Measurements from ENCODE around the gene FOSL2.

Gene FOSL2

DNA sequence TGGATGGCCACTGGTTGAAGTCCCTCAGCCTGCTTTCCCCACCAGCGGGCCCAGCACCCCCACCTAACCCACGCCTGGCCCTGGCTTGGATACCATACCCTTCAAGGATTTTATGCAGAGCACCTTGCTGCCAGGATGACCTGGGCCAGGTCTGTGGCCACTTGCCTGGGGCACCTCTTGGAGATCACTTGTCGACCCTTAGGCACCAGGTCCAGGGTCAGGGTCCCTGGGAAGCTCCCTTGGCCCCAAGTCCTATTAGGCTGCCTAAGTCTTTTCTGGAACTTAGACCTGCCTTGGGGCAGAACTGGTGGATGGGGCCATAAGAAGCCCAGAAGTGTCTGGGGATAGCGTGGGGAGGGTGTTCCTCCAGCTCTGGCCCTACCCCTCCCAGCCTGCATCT lies 39.1 kb downstream of the FOSL2 start:
- no peak for DNase-seq (ENCODE audit: low read depth in 2 of 2)

DNA sequence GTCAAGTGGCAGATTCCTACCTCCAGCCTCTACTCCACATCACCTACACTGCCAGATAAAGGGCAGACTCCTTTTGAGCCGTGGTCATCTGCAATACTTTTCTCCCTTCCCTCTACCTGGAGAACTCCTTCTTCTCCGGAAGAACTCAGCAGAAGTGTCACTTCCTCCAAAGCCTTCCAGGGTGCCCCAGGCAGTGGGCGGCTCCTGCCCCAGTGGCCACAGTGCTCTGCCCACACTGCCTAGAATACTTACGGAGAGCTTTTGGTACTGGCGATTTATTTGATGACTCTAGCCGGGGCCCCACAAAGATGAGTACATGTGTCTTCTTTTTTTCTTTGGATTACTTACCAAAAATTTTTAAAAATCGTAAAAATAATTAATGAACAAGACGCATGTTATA lies 39.7 kb downstream of the FOSL2 start:
- DNase-seq (ENCODE audit: low read depth in 2 of 2): no peak

DNA sequence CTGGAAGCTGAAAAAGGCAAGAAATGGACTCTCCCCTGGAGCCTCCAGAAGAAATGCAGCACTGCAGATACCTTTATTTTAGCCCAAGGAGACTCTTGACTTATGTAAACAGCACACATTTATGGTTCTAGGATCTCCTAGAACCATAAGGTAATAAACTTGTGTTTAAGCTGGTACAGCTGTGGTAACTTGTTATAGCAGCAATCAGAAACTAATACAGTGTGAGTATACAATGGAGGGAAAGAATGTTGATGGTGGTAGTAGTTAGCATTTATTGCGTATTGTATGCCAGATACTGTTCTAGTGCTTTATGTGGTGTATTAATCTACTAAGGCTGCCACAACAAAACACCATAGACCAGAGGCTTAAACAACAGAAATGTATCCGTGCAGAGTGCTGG lies 40.6 kb downstream of the FOSL2 start:
- DNase-seq (ENCODE audit: low read depth in 2 of 2): no peak

DNA sequence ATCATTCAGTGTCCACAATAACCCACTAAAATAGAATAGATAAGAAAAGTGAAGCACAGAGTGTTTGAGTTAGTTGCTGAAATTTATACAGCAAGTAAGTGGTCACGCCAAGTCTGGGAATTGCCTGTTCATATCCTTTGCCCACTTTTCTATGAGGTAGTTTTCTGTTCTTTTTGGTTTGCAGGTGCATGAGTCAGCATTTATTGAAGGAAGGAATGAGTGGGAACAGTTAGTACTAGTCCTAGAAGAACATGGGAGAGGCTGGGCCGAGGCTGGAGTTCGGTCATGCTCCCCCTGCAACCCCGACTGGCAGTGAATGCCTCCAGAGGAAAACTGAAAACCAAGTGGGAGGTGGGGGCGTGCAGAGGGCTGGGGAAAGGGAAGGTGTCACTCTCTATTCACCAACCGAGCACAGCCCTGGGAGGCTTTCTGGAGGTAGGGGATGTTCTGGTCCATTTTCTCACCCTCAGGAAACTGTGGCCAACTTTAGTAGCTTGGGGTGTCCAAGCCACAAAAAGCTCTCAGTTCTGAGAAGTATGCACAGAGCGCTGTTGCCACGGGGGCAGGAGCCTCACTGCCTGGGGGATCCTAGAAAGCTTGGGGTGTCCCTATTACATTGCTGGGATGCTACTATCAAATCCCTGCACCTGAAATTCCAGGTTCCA lies 41.4 kb downstream of the FOSL2 start:
- DNase-seq (ENCODE audit: low read depth in 2 of 2): no peak

DNA sequence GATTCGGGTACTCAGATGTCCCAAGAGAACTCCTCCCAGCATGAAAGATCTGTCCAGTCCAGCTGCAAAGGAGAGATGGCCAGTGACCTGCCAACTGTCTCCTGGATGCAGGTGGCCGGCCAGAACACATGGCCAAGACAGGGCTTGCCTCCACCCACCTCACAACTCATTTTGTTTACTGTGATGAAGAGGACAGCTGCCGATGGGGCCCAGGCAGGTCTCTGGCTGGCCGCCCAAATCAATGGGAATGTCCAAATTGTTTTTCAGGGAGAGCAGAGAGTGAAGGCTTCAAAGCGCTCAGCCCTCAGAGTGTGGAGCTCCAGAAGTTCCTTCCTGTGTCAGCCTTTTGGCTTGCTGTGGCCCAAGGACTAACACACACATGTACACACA lies 41.9 kb downstream of the FOSL2 start:
- DNase-seq (ENCODE audit: low read depth in 2 of 2): no peak

DNA sequence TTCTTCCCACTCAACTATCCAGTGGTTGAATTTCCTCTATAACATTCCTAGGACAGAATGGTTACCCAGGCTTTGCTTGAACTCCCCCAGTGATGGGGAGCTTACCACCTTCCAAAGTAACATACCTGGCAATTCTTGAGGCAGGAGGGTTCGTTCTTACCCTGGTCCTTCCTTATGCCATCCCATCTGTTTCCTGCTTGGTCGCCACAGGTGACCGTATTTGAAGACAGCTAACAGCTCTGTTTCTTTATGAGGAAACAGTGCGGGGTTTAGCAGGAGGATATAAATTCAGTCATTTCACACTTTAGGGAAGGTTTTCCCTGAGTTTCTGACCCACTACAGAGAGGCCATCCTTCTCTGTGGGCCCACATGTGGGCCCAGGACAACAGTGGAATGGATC lies 42.6 kb downstream of the FOSL2 start:
- no peak for DNase-seq (ENCODE audit: low read depth in 2 of 2)

DNA sequence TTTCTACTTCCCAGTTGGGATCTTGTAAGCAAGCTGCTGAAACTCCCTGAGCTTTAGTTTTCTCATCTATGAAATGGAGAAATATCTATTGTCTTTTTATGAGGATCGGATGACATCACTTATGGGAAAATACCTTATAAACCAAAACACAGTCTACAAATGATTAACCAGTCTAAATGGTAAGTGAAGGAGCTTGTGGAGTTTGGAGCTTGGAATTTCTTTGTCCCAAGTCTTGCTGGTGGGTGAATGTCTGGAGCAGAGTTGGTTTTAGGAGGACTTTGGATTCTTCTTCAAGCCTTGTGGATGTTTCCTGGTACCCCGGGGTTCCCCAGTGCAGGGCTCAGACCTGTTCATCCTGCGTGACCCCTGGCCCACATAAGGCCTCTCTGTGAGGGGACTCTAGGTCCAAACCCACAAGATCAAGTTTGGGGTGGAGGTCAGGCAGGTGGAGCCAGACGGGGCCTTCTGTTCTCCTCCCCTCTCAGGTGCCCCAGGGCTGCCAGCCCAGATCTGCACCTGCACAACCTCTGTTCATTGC lies 43.2 kb downstream of the FOSL2 start:
- no peak for DNase-seq (ENCODE audit: low read depth in 2 of 2)

DNA sequence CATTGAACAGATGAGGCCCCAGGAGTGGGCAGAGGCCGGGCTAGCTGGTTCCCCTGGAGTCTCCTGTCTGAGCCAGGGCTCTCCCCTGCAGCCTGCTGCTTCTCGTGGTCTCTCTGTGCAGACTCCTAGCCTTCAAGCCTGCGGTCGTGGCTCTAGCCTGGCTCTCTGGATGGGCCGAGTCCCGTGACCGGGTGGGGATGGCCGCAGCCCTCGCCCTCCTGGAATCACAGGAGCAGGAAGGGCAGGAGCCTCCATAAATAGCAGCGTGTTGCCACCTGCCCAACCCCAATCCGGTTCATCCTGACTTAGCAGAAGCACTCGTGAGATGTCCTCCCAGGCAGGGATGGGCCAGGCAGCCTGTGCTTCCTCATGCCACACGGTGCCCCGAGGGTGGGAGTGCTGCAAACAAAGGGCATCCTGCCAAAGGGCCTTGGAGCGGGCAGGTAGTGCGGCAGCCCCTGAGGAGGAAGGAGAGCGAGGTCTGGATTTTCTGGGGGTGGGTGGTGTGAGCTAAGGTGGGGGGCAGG lies 43.9 kb downstream of the FOSL2 start:
- DNase-seq (ENCODE audit: low read depth in 2 of 2): no peak

DNA sequence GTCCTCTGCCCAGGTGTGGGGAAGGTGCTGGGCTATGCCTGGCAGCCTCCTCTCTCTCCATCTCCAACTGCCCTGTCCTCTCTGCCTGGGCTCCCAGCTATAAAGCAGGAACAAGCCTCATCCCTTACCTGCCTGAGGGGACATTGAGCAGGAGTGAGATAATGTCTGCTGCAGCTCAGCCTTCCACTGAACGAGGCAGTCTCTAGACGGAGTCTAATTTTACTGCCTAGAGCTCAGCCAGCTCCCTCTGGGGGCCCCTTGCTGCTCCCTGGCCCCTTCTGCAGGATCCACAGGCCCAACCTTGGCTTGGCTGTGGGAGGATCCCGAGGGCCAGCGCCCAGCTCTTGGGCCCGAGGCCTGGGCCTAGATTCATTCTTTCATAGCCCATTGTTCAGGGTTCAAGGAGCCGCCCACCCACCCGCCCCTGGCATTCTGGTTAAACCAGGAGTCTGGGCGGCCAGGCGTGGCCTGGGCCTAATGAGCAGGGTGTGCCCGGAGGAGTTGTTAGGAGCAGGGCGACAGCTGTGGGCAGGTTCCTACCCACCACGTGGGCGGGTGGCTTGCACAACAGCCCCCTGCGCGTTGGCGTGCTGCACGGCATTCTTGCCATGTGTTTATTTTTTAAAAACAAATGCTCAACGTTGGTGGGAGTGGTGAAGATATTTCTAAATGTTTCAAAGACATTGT lies 44.6 kb downstream of the FOSL2 start:
- DNase-seq (ENCODE audit: low read depth in 2 of 2): no peak

DNA sequence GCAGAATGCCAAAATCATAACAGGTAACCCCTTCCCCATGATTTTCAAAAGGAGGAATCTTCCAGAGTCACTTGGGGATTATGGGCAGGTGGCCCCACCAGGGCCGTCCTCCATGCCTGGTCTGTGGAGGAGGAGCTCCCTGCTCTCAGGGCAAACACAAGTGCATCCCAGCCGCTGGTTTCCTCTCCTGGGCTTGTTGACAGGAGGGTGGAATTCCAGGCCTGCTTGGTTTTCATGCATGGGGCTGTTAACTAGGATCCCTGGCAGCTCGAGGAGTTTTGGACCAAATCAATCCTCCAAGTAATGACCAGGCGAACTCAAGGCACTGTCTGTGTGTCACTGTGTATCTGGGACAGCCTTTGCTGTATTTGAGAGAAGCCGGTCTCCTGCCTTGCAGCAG lies 45.3 kb downstream of the FOSL2 start:
- no peak for DNase-seq (ENCODE audit: low read depth in 2 of 2)

DNA sequence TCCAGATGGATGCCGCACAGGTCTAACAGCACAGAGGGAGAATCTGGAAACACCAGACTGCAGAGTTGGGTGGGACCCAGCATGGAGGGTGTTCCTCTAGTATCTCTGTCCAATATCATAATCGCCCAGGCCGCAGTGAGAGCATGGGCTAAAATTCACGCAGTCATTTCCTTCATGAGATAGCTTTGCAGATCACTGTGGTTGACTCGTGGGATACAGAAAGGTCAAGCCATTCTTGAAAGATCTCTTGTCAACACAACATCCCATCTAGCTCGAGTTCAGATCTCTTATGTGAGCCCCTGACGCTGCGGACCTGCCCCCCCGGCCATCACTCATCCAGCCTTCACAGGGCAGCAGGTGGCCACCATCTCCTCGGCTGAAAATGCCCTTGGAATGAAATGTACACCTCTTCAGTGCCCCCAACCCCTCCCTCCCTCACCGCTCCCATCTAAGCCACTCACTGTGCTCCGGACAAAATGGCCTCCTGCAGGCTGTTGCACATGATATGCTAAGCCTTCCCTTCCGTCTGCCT lies 45.9 kb downstream of the FOSL2 start:
- no peak for DNase-seq (ENCODE audit: low read depth in 2 of 2)

DNA sequence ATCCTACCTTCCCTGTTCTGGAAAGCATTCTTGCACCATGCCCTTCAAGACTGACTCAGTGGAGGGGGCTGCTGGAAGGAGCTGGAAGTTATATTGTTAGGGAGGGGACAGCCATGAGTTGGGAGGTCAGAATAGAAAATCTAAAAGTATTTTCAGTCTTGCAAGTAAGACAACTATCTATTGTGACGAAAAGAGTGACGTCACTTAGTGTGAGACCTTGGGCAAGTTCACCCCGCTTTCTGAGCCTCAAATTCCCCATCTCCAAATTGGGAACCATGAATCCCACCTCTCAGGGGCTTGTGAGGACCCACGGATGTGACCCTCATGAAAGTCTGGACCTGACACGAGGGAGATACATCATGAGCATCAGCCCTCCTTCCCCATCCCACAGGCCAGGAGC lies 46.5 kb downstream of the FOSL2 start:
- DNase-seq (ENCODE audit: low read depth in 2 of 2): no peak

DNA sequence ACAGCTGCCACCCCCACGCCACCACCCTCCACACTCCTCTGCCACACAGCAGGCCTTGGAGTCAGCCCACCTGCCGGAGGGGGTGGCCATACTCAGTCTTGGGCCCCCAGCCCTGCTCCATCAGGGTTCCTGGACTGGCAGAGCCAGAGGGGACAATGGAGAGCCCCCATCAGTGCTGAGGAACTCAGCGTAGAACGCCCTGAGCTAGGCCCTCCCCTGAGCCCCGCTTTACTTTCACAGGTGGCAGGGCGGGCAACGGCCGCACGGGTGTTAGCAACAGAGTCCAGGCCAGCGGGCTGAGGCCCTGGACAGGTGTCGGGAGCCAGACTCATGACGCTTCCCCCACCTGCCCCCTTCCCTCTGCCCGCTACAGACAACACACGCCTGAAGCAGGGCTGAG lies 47.1 kb downstream of the FOSL2 start:
- DNase-seq (ENCODE audit: low read depth in 2 of 2): no peak

DNA sequence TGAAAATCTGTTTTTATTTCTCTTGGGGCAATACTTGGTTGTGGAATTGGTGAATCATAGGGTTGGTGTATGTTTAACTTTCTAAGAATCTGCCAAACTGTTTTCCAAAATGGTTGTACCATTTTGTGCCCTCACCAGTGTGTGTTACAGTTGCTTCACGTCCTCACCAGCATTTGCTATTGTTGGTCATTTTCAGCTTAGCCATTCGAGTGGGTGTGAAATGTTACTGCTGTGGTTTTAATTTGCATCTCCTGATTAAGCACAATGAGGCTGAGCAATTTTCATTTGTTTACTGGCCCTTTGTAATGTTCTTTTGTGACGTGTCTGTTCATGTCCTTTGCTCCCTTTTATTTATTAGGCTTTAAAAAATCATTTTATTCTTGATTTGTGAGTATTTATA lies 49.7 kb downstream of the FOSL2 start:
- no peak for DNase-seq (ENCODE audit: low read depth in 2 of 2)

DNA sequence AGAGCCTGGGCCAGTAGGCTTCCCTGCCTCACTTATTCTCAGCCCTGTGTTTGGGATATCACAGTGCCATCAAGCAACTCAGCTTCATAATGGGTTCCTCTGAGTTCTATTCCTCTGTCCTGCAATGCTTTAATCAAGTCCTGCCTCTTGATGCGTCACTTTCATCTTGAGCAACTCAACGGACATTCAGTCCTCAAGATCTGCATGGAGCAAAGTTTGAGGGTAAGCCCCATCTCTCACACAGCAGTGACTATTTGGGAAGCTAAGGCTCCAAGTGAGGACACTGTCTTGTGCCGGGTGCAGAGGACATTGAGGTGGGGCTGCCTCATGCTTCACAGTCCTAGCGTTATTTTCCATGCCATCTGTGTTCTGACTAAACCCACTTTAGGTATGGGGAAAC lies 52.3 kb downstream of the FOSL2 start:
- DNase-seq (ENCODE audit: low read depth in 2 of 2): no peak

DNA sequence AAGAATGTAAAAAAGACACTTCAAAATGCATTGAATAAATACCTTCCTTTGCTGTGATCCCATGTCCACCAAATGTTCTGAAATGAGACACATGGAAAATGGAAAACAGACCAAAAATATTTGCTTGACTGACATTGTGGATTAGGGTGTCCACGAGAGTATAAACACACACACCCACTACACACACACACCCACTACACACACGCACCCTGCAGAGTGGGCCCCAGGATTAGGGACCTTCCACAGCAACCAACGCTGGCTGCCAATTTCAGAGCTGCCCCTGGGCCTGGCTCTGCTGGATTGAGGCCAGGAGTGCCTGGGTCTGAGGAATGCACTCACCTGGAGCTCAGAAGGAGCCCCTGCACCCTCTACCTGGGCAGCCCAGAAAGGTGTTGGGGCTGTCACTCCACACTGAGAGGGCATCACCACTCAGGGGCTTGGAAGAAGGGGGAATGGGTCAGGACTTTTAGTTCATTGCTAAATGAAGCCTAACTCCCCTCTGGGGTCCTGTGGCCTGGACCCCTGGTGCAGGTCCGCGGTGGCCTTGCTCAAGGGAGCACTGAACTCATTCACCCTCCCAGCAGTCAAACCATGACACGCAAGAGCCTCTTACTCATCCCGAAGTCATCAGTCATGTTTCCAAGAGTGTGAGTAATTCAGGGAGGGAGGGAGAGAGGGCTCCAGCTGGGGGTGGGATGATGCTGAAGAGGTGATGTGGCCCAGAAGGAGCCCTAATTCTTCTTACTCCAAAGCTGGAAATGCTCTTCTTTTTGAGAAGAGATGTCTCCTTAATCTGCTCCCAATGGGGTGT lies 53.0 kb downstream of the FOSL2 start:
- peak; percentile 30 to 55 for DNase-seq (ENCODE audit: low read depth in 2 of 2)

DNA sequence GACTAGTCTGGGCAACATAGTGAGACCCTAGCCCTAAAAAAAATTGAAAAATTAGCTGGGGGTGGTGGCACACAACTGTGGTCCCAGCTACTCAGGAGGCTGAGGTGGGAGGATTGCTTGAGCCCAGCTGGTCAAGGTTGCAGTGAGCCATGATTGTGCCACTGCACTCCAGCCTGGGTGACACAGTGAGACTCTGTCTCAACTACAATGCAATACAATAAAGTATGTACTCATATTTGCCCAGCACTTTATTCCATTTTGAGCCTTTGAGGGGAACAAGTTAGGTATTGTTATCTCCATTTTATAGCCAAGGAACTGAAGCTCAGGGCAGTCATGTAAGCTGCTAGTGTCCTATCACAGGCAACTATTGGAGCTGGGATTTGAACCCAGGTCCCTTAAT lies 53.9 kb downstream of the FOSL2 start:
- no peak for DNase-seq (ENCODE audit: low read depth in 2 of 2)

DNA sequence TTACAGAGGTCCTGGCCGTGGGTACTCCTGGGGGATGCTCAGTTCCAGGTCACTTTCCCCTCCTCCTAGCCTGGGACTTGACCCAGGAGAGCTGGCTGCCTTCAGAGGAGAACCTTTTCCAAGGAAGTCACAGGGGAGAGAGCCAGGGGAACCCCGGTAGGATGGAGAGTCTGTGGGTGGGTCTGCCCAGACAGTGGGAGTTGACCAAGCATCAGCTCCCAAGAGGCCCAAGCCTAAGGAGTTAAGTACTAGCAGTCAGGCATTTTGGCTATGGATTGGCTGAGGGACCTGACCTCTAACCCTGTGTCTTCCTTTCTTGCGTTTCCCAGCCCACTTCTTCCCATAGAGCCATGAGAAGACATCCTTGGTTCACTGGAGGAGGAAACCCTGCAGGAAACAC lies 54.4 kb downstream of the FOSL2 start:
- no peak for DNase-seq (ENCODE audit: low read depth in 2 of 2)

DNA sequence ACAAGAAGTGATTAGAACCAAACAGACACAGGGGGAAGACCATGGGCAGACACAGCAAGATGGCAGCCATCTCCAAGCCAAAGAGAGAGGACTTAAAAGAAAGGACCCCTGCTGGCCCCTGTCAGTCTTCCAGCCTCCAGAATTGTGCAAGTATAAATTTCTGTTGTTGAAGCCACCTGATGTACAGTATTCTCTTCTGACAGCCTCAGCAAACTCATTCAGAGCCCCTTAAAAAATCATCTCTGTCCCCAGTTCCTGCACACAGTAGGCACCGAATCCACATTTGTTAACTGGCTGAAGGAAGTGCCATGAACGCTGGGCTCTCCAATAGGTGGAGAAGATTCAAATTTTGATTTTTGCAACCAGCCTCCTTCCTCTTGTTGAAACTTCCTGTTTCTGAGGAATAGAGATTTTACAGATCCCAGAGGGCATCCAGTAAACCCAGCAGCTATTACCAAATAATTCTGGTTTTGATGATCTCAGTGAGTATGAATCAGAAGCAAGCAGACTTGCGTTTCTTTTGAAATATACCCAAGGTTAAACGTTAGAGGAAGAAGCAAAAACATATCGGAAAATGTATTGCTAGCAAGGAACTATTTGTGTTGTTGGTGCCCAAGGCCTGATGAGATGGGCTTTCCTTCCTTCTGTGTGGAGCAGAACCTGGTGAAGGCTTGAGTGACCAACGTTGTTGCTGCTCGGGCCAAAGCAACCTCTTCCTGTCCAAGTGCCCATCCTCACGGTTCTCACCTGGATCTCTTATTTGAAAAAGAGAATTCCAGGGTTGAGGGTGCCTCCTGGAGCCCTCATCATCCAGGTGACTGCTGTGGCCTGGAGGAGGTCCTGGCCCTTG lies 55.5 kb downstream of the FOSL2 start:
- DNase-seq (ENCODE audit: low read depth in 2 of 2): no peak

DNA sequence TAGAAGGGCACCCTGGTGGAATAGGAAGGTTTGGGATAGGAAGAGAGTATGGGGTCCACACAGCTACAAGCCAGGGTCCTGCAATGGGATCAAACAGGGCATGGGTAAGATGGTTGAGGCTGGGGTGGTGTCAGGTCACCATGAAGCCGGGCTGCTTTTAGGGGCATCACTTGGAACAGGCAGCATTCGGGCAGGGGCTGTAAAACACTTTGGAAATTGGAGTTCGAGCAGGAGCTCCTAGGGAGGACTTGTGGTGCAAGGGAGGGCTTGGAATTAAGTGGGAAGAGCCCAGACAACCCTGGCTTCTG lies 56.1 kb downstream of the FOSL2 start:
- no peak for DNase-seq (ENCODE audit: low read depth in 2 of 2)

DNA sequence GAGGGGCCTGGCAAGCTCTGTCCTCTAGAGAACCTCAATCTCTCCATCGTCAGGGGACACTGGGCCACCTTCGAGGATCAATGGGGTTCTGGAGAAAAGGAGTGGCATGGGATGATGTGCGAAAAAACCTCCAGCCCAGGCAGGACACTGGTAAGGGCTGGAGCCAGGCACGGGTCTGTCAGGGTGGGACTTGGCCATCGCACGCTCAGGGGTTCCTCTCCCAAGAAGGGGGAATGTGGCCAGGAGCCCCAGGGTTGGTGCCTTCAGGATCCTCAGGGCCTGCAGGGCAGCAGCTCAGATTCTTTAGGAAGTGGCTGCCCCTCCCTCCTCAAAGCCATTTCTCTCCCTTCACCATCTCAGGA lies 56.4 kb downstream of the FOSL2 start:
- no peak for DNase-seq (ENCODE audit: low read depth in 2 of 2)

Data from stimulated activated CD4-positive, alpha-beta T cell treated with anti-CD3 and anti-CD28 coated beads, Interleukin-12 subunit alpha, Interleukin-12 subunit beta, amount 100 ng/mL, for 24 hours (primary cell).